PC-3 (cell line): ENCODE results near the gene PRKAR1B.

Source experiments
- EZH2 ChIP-seq: fragments of 300-600 bp; sonication (generic); IDR thresholded peaks from one replicate; pipeline ENCODE4 v1.6.1; 2017; ENCODE audit warnings: antibody characterized with exemption, mild to moderate bottlenecking, low read length; ENCODE audit not compliant: unreplicated experiment
- EZH2phosphoT487 ChIP-seq: fragments of 300-600 bp; sonication (generic); IDR thresholded peaks from 2 replicates; pipeline ENCODE4 v1.6.1; 2018; ENCODE audit warnings: mild to moderate bottlenecking, antibody characterized with exemption, low read length, borderline replicate concordance
- TF ChIP-seq, protein P1 (sequence below): fragments of 300-600 bp; sonication (generic); conservative IDR thresholded peaks from 2 replicates; pipeline ENCODE4 v1.5.1; 2017; ENCODE audit warnings: antibody characterized with exemption, low read depth, mild to moderate bottlenecking, low read length

- TF ChIP-seq, protein P1, sequence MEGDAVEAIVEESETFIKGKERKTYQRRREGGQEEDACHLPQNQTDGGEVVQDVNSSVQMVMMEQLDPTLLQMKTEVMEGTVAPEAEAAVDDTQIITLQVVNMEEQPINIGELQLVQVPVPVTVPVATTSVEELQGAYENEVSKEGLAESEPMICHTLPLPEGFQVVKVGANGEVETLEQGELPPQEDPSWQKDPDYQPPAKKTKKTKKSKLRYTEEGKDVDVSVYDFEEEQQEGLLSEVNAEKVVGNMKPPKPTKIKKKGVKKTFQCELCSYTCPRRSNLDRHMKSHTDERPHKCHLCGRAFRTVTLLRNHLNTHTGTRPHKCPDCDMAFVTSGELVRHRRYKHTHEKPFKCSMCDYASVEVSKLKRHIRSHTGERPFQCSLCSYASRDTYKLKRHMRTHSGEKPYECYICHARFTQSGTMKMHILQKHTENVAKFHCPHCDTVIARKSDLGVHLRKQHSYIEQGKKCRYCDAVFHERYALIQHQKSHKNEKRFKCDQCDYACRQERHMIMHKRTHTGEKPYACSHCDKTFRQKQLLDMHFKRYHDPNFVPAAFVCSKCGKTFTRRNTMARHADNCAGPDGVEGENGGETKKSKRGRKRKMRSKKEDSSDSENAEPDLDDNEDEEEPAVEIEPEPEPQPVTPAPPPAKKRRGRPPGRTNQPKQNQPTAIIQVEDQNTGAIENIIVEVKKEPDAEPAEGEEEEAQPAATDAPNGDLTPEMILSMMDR = no peak
- no peak for TF ChIP-seq EZH2phosphoT487
- no peak for TF ChIP-seq EZH2
Observed at GRCh38 chr7:681551-682307, 45.4 kb downstream of the PRKAR1B start.
